BJ (cell line): Measurements from ENCODE around the gene ZMYND8. TPM values are rescaled to one million over a fixed set of nuclear protein-coding genes. Genes with fewer than 3 reads are reported as not detected.

Experiments
- CTCF ChIA-PET: fragments of 350-600 bp; formaldehyde crosslinking; extraction: SDS; loops from one replicate; lab custom pipeline; 2021; ENCODE audit warnings: antibody characterized with exemption, inconsistent platforms; lab: Yijun Ruan, JAX
- POLR2A ChIA-PET: fragments of 300-600 bp; sonication (Branson Sonifier 250); formaldehyde crosslinking; extraction: SDS; loops from one replicate; lab custom pipeline; 2021; ENCODE audit warnings: antibody characterized with exemption; lab: Charles Lee
- DNase-seq: peaks from one replicate; pipeline ENCODE4 v3.0.0-alpha.2; 2011; ENCODE audit warnings: low read depth
- H3K27me3 ChIP-seq: 2 replicates; pipeline ENCODE4 v1.6.0; 2011; ENCODE audit warnings: low read length; ENCODE audit not compliant: control insufficient read depth, insufficient read depth
- H3K36me3 ChIP-seq: 2 replicates; pipeline ENCODE4 v1.5.1; 2011; ENCODE audit warnings: low read length; ENCODE audit not compliant: control insufficient read depth, insufficient read depth
- H3K4me3 ChIP-seq: 2 replicates; pipeline ENCODE4 v1.5.1; 2011; ENCODE audit warnings: low read depth, mild to moderate bottlenecking, control low read depth, low read length
- polyA plus RNA-seq: library from polyadenylated mRNA; depleted of rRNA; stranded (reverse); fragments of >200 nt; gene quantifications from 2 replicates; pipeline ENCODE4 v1.2.3, GENCODE V29; 2011
- TF ChIP-seq, protein P1 (sequence below): IDR thresholded peaks from 2 replicates; pipeline ENCODE4 v1.5.1; 2011; ENCODE audit warnings: low read depth, mild to moderate bottlenecking, control low read depth, inconsistent platforms, low read length, moderate library complexity; ENCODE audit not compliant: insufficient read depth

ZMYND8 gene
- polyA plus RNA-seq, 1 experiment, result 12.7 TPM

DNA sequence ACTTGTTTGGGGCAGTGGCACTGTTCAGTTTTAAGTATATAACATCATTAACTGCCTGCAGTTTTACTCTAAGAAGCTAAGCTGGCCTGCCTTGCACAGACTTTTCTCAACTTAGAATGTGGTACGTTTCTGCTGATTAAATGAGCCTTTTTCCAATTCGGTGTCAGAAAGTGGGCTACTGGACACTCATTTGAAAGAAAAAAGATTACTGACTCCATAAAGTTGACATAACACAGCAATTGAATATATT, 2.1 kb downstream of the ZMYND8 start:
- Histone ChIP-seq H3K36me3 (no peaks in the 10 kb centered on the region), H3K27me3 (no peaks in the 10 kb centered on the region), H3K4me3 (no peak overlapping the region)
- no peak for DNase-seq
- POLR2A ChIA-PET, result interaction anchor here (0.8 kb wide), 1 partner anchor 147 kb away, joined by 4 read pairs; the partner anchor contains the start of gene NCOA3
- TF ChIP-seq, protein P1, sequence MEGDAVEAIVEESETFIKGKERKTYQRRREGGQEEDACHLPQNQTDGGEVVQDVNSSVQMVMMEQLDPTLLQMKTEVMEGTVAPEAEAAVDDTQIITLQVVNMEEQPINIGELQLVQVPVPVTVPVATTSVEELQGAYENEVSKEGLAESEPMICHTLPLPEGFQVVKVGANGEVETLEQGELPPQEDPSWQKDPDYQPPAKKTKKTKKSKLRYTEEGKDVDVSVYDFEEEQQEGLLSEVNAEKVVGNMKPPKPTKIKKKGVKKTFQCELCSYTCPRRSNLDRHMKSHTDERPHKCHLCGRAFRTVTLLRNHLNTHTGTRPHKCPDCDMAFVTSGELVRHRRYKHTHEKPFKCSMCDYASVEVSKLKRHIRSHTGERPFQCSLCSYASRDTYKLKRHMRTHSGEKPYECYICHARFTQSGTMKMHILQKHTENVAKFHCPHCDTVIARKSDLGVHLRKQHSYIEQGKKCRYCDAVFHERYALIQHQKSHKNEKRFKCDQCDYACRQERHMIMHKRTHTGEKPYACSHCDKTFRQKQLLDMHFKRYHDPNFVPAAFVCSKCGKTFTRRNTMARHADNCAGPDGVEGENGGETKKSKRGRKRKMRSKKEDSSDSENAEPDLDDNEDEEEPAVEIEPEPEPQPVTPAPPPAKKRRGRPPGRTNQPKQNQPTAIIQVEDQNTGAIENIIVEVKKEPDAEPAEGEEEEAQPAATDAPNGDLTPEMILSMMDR, result no peak
- CTCF ChIA-PET, result interaction anchor here (1.1 to 8.5 kb wide), 3 partner anchors 15 to 81 kb away, joined by 4 to 68 read pairs (median 5); no protein-coding TSS in a partner anchor

- POLR2A ChIA-PET, result interaction anchor here (0.8 kb wide), 1 partner anchor 148 kb away, joined by 4 read pairs; the partner anchor contains the start of gene NCOA3
Observed at GRCh38 chr20:47353692-47354463, 2.6 kb downstream of the ZMYND8 start.

GRCh38 chr20:47353239-47353691, 3.2 kb downstream of the ZMYND8 start:
- TF ChIP-seq, protein P1, result no peak
- no peaks in the 10 kb centered on the region for H3K27me3 ChIP-seq
- no peak for DNase-seq
- no peak overlapping the region for H3K4me3 ChIP-seq
- H3K36me3 ChIP-seq, result no peaks in the 10 kb centered on the region
- ChIA-PET POLR2A (no interaction called here), CTCF (interaction anchor here (1.4 to 8.5 kb wide), 2 partner anchors 14 to 31 kb away, joined by 4 to 68 read pairs; no protein-coding TSS in a partner anchor)

More at GRCh38 chr20:47353692-47354463, 2.6 kb downstream of the ZMYND8 start:
- H3K36me3 ChIP-seq, result no peaks in the 10 kb centered on the region
- CTCF ChIA-PET, result interaction anchor here (1.1 to 8.5 kb wide), 3 partner anchors 14 to 81 kb away, joined by 4 to 68 read pairs (median 5); no protein-coding TSS in a partner anchor
- H3K4me3 ChIP-seq, result no peak overlapping the region
- no peak for DNase-seq
- TF ChIP-seq, protein P1, result no peak
- no peaks in the 10 kb centered on the region for H3K27me3 ChIP-seq

DNA sequence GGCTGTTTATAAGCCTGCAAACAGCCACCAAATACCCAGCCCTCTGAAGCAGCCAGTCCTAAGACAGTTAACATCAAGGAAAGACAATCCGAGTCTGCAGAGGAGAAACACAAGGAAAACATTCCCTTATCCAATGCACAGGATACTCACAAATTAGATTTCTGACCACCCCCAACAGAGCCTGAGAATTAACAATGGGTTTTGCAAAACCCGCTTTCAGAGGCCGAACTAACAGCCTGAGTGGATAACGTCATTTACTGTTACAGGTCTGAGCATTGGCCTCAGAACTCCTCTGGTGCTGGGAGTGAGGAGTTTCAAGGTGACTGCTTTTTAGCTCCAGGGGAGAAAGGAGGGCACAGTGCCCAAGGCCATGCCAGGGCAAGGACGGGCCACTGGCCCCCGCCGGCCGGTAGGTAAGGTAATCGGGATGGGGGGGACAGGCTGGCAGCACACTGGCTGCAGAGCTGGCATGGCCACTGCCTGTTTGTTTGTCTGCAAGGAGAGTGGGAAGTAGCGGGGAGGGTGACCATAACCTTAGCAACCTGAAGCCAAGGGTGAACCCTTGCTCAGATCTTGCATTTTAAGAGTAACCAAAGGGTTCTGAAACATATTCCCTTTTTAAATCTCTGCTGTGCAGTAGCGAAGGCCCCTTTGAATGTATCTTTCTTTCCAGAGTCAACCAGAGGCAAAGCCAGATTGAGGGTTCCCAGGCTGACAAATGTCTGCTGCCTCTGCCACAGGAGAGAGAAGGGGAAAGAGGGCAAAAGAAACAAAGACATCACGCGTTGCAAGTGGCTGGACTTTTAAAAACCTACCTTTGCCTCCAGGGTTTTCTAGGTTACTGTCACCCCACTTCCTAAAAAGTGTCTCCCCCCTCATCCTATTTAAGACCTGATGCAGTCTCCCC, 3.9 kb downstream of the ZMYND8 start:
- Histone ChIP-seq H3K36me3 (no peaks in the 10 kb centered on the region), H3K27me3 (no peaks in the 10 kb centered on the region), H3K4me3 (no peak overlapping the region)
- CTCF ChIA-PET, result interaction anchor here (1.3 to 8.5 kb wide), 4 partner anchors 14 to 80 kb away, joined by 3 to 68 read pairs (median 7); no protein-coding TSS in a partner anchor
- DNase-seq, result no peak
- POLR2A ChIA-PET, result no interaction called here
- TF ChIP-seq, protein P1, result no peak
